Activated T-helper 2 cell treated with anti-CD3 and anti-CD28 coated beads, Interferon-gamma antibody, Interleukin-2, Interleukin-4, amounts not matched to agents 10 μg/mL and 5 μg/mL and 100 μg/mL, durations not matched to agents 14 hours and 24 hours and 36 hours (primary cell): Measurements from ENCODE around the gene TXNDC5. TPM values are rescaled to one million over a fixed set of nuclear protein-coding genes. Genes with fewer than 3 reads are reported as not detected.

Experiments
- DNase-seq: peaks from one replicate; pipeline ENCODE4 v3.0.0; 2021; ENCODE audit warnings: low spot score
- H3K27ac Mint-ChIP-seq: one replicate; pipeline ENCODE4 v1.8.0; 2021; ENCODE audit warnings: mixed read lengths
- H3K27me3 Mint-ChIP-seq: one replicate; pipeline ENCODE4 v1.8.0; 2021; ENCODE audit warnings: low read depth, mixed read lengths
- H3K36me3 Mint-ChIP-seq: one replicate; pipeline ENCODE4 v1.8.0; 2021; ENCODE audit warnings: low read depth, mixed read lengths
- H3K4me1 Mint-ChIP-seq: one replicate; pipeline ENCODE4 v1.8.0; 2021; ENCODE audit warnings: low read depth, mixed read lengths
- H3K4me3 Mint-ChIP-seq: one replicate; pipeline ENCODE4 v1.8.0; 2021; ENCODE audit warnings: low read depth, mild to moderate bottlenecking, moderate library complexity, mixed read lengths
- H3K9me3 Mint-ChIP-seq: one replicate; pipeline ENCODE4 v1.8.0; 2021; ENCODE audit warnings: mixed read lengths
- intact Hi-C: fragments of 100-400 bp; cut with micrococcal nuclease; formaldehyde crosslinking; loops from one replicate; pipeline ENCODE4 v1.15.1; 2023
- total RNA-seq: library from RNA; stranded (reverse); gene quantifications from 2 replicates; pipeline ENCODE4 v1.2.3, GENCODE V29; 2022

The TXNDC5 gene
- total RNA-seq, 1 donor from 2014 or later: 113 TPM

DNA sequence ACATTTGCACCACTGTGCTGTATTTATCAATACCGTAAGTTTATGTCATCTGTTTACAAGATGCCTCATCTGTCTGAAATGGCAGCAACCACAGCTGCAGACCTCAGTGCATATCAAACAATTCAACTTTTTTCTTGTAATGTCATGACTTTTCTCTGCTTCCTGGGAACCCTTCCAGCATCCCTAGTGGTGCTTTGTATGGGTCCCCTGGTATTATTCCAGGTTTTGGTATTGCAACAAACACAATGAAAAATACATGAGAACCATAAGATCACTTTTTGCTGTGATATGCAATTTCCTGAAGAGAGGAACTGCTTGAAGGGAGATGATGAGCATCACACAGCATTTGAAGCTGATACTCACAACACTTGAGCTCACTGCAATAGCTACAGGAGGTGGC, 12.0 kb upstream of the TXNDC5 start:
- DNase-seq: no peak
- H3K9me3 Mint-ChIP-seq: peaks cover 9% of the 10 kb centered on the region
- no peaks in the 10 kb centered on the region for H3K4me1 Mint-ChIP-seq
- no peak overlapping the region for H3K27ac Mint-ChIP-seq
- peaks cover 9% of the 10 kb centered on the region for H3K27me3 Mint-ChIP-seq
- H3K4me3 Mint-ChIP-seq: no peak overlapping the region
- intact Hi-C loops: no loop called here
- H3K36me3 Mint-ChIP-seq: no peaks in the 10 kb centered on the region

DNA sequence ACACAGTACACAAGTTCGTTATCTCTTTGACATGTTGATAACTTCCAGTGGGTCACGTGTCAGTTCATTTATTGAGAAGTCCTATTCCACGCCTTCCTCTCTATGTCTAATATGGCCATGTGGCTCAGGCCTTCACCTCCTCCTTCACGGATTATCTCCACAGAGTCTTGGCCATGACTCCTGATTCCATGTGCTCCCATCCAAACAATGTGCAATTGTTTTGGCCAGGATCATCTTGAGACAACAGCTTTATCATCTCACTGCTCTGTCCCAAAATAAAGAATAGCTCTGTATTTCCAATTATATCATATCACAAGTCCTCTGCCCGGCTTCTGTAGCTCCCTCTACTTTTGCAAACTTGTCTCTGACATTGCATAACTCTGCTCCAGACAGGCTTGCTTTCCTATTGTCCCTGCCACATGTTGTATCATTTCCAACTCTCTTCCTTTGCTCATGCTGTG, 11.1 kb upstream of the TXNDC5 start:
- Mint-ChIP-seq H3K4me3 (no peak overlapping the region), H3K27me3 (peaks cover 7% of the 10 kb centered on the region)
- no peak for DNase-seq

DNA sequence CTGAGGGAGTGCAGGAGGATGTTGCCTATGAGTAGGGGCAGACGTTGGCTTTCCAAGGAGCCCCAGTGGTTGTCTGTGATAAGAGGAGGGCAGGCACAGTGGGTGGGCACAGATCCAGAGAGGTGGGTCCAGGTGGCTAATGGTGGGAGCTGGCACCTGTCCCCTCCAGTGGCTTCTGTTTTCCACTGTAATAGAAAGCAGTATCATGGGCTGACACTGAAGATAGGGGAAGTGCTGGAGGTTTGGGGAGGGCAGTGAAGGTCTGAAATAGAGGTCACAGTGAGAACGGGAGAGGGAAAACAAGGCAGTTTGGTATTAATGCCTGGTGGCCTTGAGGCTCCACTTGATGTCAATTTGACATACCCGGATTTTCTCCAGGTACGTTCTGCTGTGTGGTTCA, 10.5 kb upstream of the TXNDC5 start:
- peaks cover 7% of the 10 kb centered on the region for H3K27me3 Mint-ChIP-seq

More for the DNA sequence above, 11.1 kb upstream of the TXNDC5 start:
- Mint-ChIP-seq H3K9me3 (peaks cover 9% of the 10 kb centered on the region), H3K27ac (no peak overlapping the region), H3K36me3 (no peaks in the 10 kb centered on the region), H3K4me1 (no peaks in the 10 kb centered on the region)
- intact Hi-C loops: no loop called here

DNA sequence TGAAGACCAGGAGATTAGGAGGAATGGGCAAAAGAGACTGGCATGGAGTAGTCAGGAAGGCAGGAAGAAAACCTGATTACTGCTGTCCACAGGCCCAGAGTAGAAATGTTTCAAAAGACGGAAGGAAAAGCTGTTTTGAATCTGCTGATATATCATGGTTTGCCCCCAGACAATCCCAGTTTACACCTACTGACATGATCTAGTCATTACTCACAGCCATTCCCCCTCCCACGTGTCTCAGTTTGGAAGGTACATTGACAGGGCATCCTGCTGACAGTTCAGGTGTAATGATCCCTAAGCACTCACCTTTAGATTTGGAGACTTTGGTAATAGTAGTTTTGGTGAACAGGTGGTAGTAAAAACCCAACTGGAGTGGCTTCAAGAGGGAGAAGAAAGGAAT, 9.8 kb upstream of the TXNDC5 start:
- Mint-ChIP-seq H3K9me3 (peaks cover 6% of the 10 kb centered on the region), H3K27me3 (peaks cover 10% of the 10 kb centered on the region), H3K27ac (no peak overlapping the region), H3K36me3 (no peaks in the 10 kb centered on the region), H3K4me3 (no peak overlapping the region), H3K4me1 (no peaks in the 10 kb centered on the region)
- no peak for DNase-seq
- intact Hi-C loops: no loop called here

More for the DNA sequence above, 10.5 kb upstream of the TXNDC5 start:
- no peak overlapping the region for H3K4me3 Mint-ChIP-seq
- no peaks in the 10 kb centered on the region for H3K36me3 Mint-ChIP-seq
- DNase-seq: no peak
- peaks cover 9% of the 10 kb centered on the region for H3K9me3 Mint-ChIP-seq
- intact Hi-C loops: no loop called here
- H3K27ac Mint-ChIP-seq: no peak overlapping the region
- H3K4me1 Mint-ChIP-seq: no peaks in the 10 kb centered on the region

DNA sequence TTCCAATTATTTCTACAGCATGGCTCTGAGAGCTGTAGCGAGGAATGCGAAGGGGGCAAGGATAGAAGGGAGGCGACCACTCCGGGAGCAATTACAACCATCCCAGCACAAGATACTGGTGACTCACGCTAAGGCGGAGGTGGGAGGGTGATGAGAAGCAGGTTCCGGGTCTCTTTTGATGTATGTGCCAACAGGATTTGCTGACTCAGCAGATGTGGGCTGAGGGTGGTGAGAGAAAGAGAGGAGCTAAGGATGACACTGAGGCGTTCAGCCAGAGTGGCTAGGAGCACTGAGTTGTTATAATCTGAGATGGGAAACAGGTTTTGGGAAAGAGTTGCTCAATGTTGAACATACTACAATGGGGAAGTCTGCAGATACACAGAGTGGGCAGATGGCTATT, 9.3 kb upstream of the TXNDC5 start:
- H3K27me3 Mint-ChIP-seq: peaks cover 10% of the 10 kb centered on the region
- intact Hi-C loops: loop anchor here (10.0 kb wide), 1 partner anchor 515 kb away; the partner anchor contains the start of gene SLC35B3
- no peak for DNase-seq
- no peak overlapping the region for H3K27ac Mint-ChIP-seq
- H3K4me1 Mint-ChIP-seq: no peaks in the 10 kb centered on the region
- H3K36me3 Mint-ChIP-seq: no peaks in the 10 kb centered on the region
- H3K9me3 Mint-ChIP-seq: peaks cover 2% of the 10 kb centered on the region
- no peak overlapping the region for H3K4me3 Mint-ChIP-seq

DNA sequence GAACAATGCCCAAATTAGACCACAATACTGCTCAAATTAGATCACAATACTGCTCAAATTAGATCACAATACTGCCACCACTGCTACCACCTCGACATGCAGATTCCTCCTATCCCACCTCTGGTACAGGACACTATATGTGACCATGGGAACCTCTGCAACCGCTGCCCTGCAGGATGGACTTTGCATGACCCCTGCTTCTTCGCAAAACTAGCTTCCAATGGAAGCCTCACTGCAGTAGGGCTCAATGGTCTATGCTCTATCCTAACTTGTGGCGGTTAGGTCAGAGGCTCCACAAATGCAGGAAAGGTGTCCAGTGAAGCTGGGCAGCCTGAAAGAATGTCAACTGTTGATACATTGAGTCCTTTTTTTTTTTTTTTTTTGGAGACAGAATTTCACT, 7.8 kb upstream of the TXNDC5 start:
- peaks cover 5% of the 10 kb centered on the region for H3K27me3 Mint-ChIP-seq
- no peak overlapping the region for H3K27ac Mint-ChIP-seq
- H3K36me3 Mint-ChIP-seq: no peaks in the 10 kb centered on the region
- H3K4me3 Mint-ChIP-seq: no peak overlapping the region
- DNase-seq: no peak
- intact Hi-C loops: loop anchor here (10.0 kb wide), 1 partner anchor 516 kb away; the partner anchor contains the start of gene SLC35B3
- H3K4me1 Mint-ChIP-seq: no peaks in the 10 kb centered on the region
- H3K9me3 Mint-ChIP-seq: no peaks in the 10 kb centered on the region

DNA sequence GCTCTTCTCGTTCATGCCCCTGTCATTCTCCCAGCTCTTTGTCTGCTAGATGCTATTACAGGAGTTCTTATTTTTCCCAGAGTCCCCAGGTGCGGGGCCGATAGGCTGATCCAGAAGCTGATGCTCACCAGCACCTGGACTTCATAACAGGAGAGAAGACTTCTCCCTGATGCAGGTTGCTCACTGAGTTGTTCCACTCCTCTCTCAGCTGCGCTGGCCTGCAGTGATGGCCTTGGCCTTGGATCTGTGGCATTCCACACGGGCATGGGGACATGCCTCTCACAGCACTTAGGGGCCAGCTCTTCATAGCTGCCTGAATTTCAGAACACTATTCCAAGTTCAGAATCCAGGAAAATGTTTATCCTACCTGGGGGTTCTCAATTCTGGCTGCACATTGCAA, 7.1 kb upstream of the TXNDC5 start:
- H3K27ac Mint-ChIP-seq: no peak overlapping the region
- peaks cover 5% of the 10 kb centered on the region for H3K27me3 Mint-ChIP-seq
- no peaks in the 10 kb centered on the region for H3K9me3 Mint-ChIP-seq
- intact Hi-C loops: loop anchor here (10.0 kb wide), 1 partner anchor 517 kb away; the partner anchor contains the start of gene SLC35B3
- no peaks in the 10 kb centered on the region for H3K4me1 Mint-ChIP-seq
- DNase-seq: no peak
- no peak overlapping the region for H3K4me3 Mint-ChIP-seq
- H3K36me3 Mint-ChIP-seq: no peaks in the 10 kb centered on the region

DNA sequence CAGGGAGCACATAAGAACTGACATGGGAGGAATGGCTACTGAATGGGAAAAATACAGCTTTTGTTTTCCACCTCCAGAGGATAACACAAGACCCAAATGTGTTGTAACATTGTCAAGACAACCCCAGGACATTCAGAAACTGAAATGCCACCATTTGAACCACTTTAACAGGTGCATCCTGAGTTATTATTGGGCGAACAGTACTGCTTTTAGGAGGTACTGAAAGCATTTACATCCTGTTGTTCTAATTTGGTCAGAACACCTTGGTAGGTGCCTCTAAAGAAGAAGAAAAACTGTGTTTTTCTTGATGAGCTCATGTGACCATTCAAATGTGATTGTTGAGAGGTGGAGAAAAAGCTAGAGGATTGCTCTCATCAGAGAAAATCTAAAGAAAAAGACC, 6.4 kb upstream of the TXNDC5 start:
- intact Hi-C loops: loop anchor here (10.0 kb wide), 1 partner anchor 518 kb away; the partner anchor contains the start of gene SLC35B3
- no peak for DNase-seq
- Mint-ChIP-seq H3K36me3 (no peaks in the 10 kb centered on the region), H3K4me3 (no peak overlapping the region), H3K4me1 (no peaks in the 10 kb centered on the region), H3K27me3 (peaks cover 5% of the 10 kb centered on the region), H3K27ac (no peak overlapping the region), H3K9me3 (no peaks in the 10 kb centered on the region)

DNA sequence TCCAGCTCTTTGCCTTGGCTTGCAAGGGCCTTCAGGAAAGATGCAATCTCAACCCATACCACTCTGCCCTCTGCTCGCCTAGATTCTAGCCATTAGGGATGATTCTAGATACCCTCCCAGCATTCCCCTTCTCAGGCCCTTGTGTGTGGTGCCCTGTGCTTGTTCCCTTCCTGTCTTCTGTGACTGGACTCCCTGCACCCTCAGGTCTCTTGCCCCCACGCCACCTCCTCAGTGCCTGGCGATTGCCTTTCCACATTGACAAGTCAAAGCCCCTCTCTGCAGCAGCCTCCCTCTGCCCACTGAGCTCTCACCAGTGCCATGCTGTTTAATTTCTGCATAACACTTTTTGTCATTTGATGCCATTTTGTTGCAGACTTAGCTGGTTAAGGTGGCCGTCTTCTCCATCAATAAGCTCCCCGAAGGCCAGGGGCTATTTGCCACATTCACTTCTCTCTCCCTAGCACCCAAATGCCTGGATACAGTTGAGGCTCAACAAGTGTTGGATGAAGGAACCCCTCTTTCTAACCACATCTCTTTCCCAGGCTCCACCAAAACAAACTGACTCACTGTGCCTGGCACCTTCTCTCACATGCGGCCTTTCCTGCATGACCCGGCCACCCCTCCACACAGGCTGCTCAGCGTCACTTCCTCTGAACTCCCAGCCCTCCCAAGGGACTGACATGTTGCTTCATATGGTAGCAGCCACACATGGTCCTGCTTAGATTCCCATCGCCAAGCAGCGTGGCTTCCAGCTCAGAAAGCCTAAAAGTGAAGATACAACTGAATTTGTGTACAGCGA, 4.6 kb upstream of the TXNDC5 start:
- no peaks in the 10 kb centered on the region for H3K36me3 Mint-ChIP-seq
- H3K4me3 Mint-ChIP-seq: no peak overlapping the region
- no peak overlapping the region for H3K27ac Mint-ChIP-seq
- no peaks in the 10 kb centered on the region for H3K9me3 Mint-ChIP-seq
- intact Hi-C loops: loop anchor here (5.0 to 10.0 kb wide), 3 partner anchors 92 to 520 kb away; partner anchors contain the start of gene SLC35B3
- peaks cover 5% of the 10 kb centered on the region for H3K27me3 Mint-ChIP-seq
- no peak for DNase-seq
- H3K4me1 Mint-ChIP-seq: peaks cover 1% of the 10 kb centered on the region

DNA sequence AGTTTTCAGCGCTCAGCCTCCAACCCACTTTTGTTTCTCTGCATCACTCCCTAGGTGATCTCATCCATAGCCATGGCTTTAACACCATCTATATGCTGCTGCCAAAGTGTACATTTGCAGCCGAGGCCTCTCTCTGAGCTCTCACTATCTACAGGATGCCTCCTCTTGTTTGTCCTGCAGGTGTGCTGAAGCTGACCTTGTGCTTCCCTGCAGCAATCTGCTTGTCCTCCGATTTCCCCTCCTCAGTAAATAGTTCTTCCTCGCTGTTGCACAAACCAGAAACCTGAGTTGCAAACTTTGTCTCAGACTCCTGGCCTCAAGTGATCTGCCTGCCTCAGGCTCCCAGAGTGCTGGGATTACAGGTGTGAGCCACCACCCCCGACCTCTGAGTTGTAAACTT, 3.7 kb upstream of the TXNDC5 start:
- no peak for DNase-seq
- no peak overlapping the region for H3K4me3 Mint-ChIP-seq
- peaks cover 4% of the 10 kb centered on the region for H3K36me3 Mint-ChIP-seq
- H3K27ac Mint-ChIP-seq: no peak overlapping the region
- H3K27me3 Mint-ChIP-seq: peaks cover 5% of the 10 kb centered on the region
- H3K4me1 Mint-ChIP-seq: peaks cover 3% of the 10 kb centered on the region
- intact Hi-C loops: loop anchor here (5.0 to 10.0 kb wide), 3 partner anchors 93 to 520 kb away; partner anchors contain the start of gene SLC35B3
- no peaks in the 10 kb centered on the region for H3K9me3 Mint-ChIP-seq

DNA sequence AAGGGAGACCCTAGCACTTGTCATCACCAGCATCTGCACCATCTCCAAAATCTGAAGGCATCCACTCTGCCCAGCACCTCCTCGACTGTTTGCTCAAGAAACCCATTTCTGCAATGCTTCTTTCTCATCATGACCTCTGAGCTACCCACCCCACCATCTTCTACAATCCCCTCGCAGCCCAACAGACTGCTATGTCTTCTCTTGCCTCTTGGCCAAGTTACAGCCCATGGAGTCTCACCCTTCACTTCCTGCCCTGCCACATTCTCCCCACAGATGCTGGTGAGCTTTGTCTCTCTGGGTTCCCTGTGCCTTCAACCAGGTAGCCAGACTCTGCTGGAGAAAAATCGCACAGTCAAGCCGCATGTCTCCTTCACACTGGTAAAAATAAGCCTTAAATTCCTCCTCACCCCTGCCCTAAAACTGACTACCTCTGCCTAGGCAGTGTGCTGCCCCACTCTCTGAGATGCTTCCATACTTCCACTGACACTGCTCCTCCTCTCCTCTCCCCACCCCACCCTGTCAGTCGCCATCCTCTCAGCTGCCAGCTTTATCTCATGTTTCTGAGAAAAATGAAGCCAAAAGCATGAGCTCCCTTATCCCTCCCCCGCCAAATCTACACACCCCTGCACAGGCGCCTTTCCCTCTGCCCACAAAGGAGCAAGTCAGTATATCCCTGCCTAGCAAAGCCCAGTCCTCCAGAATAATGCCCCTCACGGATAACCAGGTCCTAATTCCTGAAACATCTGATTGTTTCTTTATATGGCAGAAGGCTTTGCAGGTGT, 2.3 kb upstream of the TXNDC5 start:
- H3K4me3 Mint-ChIP-seq: no peak overlapping the region
- intact Hi-C loops: loop anchor here (5.0 to 10.0 kb wide), 3 partner anchors 94 to 522 kb away; partner anchors contain the start of gene SLC35B3
- peaks cover 8% of the 10 kb centered on the region for H3K4me1 Mint-ChIP-seq
- no peak for DNase-seq
- H3K27me3 Mint-ChIP-seq: peaks cover 3% of the 10 kb centered on the region
- H3K9me3 Mint-ChIP-seq: no peaks in the 10 kb centered on the region
- H3K36me3 Mint-ChIP-seq: peaks cover 7% of the 10 kb centered on the region
- H3K27ac Mint-ChIP-seq: no peak overlapping the region

DNA sequence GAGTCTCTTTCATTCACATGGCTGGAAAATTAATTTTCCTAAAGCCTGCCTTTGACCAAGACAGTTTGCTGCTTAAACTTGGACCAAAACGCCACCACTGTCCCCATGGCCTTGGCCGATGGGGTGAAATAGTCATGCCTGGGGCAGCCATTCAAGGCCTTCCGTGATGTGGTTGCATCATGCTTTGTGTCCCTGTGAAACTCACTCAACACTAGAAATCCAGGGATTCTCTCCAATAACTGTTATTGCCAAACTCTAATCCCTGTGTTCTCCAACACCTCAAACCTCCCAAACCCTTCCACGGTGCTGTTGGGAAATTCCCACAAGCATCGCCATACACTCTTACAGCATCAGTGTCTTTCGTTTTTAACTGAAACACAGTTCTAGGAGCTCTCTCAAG, 1.4 kb upstream of the TXNDC5 start:
- H3K27me3 Mint-ChIP-seq: peaks cover 3% of the 10 kb centered on the region
- intact Hi-C loops: loop anchor here (5.0 to 10.0 kb wide), 3 partner anchors 95 to 523 kb away; partner anchors contain the start of gene SLC35B3
- H3K36me3 Mint-ChIP-seq: peaks cover 9% of the 10 kb centered on the region
- peaks cover 12% of the 10 kb centered on the region for H3K4me1 Mint-ChIP-seq
- no peaks in the 10 kb centered on the region for H3K9me3 Mint-ChIP-seq
- no peak overlapping the region for H3K4me3 Mint-ChIP-seq
- H3K27ac Mint-ChIP-seq: no peak overlapping the region
- DNase-seq: no peak
